Measurements from ENCODE around the gene SAMD3. TPM values are rescaled to one million over a fixed set of nuclear protein-coding genes. Genes with fewer than 3 reads are reported as not detected.
"Not testable (repeated sequence)": the region's sequence is repeated elsewhere in the genome, so short reads cannot be mapped to it uniquely, and the experiment has no call there.

Gene SAMD3
- total RNA-seq, 2 donors from 2014 or later: 0.95 to 5.6 TPM

GRCh38 chr6:130162421-130162820 is 60.3 kb downstream of the SAMD3 start:
- ATAC-seq: no peak
- H3K36me3 Mint-ChIP-seq: peaks cover 20 to 32% of the 10 kb centered on the region in 2 donors
- no peak for DNase-seq (ENCODE audit: low spot score in 2 of 2)
- H3K27ac Mint-ChIP-seq: no peak overlapping the region
- H3K9me3 Mint-ChIP-seq: peaks cover 6 to 18% of the 10 kb centered on the region in 2 donors

DNA sequence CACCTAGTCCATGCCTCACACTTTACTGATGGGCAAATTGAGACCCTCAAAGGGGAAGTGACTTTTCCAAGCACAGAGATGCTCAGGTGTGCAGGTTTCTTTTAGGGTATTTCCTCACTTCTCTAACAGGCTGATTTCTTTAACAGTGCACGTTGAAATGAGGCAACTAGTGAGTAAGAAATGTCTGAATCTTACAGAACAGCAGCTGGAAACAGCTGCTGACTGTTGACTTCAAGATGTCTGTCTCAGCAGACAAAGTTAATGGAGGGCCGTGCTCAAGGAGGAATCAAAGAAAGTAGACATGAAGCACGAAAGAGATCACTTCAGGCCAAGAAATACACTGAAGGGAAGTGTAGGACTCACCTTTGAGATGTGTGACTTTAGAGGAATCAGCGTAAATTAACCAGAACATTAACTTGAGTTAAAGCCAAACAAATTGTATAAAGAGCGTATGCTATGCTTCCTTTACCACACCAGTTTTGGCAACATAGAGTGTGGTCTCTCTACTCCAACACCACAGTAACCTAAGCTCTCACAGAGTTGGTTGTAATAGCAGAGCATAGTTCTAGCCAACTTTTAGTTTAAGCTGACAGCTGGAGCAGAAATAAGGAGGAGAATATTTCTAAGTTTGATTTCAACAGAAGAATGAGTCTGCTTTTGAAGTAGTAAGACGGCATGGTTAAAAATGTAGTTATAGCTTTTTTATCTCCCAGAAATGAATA is 60.9 kb downstream of the SAMD3 start:
- no peak for DNase-seq (ENCODE audit: low spot score in 2 of 2)
- no peak for ATAC-seq
- peaks cover 20 to 32% of the 10 kb centered on the region in 2 donors for H3K36me3 Mint-ChIP-seq
- H3K27ac Mint-ChIP-seq: no peak overlapping the region
- peaks cover 6 to 18% of the 10 kb centered on the region in 2 donors for H3K9me3 Mint-ChIP-seq

- H3K9me3 Mint-ChIP-seq: peaks cover 6 to 12% of the 10 kb centered on the region in 2 donors
These were observed 62.8 kb downstream of the SAMD3 start for GRCh38 chr6:130159956-130160355.

DNA sequence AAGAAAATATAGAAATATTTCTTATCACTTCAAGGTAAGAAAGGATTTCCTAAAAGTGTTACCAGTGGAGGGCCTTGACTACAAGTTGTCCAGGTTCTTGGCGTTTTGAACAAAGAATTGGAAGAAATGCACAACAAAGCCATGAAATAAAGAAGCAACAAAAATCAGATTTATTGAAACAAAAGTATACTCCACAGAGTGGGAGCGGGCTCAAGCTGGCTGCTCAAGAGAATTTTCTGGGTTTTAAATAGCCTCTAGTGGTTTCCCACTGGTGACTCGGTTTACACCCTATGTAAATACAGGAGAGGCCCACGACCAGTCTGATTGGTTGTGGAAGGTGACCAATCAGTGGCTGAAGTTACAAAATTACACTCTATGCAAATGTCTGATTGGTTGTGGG is 64.2 kb downstream of the SAMD3 start:
- DNase-seq (ENCODE audit: low spot score in 2 of 2): no peak
- H3K27ac Mint-ChIP-seq: no peak overlapping the region
- no peak for ATAC-seq
- H3K36me3 Mint-ChIP-seq: peaks cover 11 to 12% of the 10 kb centered on the region in 2 donors
- H3K9me3 Mint-ChIP-seq: peaks cover 0 to 12% of the 10 kb centered on the region in 2 donors

More at GRCh38 chr6:130159956-130160355, 62.8 kb downstream of the SAMD3 start:
- ATAC-seq (no peak), DNase-seq (ENCODE audit: low spot score in 2 of 2) (no peak)
- H3K27ac Mint-ChIP-seq: no peak overlapping the region
- H3K36me3 Mint-ChIP-seq: peaks cover 12 to 20% of the 10 kb centered on the region in 2 donors

DNA sequence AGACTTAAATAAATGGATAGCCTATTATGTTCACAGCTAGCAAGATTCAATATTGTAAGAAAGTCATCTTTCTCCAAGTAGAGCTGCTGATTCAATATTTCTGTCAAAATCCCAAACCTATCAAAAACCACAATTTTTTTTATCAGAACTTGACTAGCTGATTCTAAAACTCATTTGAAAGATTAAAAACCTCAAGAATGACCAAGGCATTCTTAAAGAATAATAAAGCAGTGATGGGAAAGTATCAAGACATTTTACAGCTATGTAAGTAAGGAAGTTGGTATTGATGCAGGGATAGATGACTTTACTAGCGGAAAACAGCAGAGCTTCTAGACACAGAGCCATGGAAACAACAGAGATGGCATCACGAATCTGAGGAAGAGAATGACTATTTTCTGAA is 64.7 kb downstream of the SAMD3 start:
- no peak for ATAC-seq
- Mint-ChIP-seq H3K27ac (no peak overlapping the region), H3K36me3 (peaks cover 11 to 12% of the 10 kb centered on the region in 2 donors), H3K9me3 (peaks cover 0 to 12% of the 10 kb centered on the region in 2 donors)
- DNase-seq (ENCODE audit: low spot score in 2 of 2): no peak

- peaks cover 0 to 12% of the 10 kb centered on the region in 2 donors for H3K9me3 Mint-ChIP-seq
- no peak for ATAC-seq
- DNase-seq (ENCODE audit: low spot score in 2 of 2): no peak
- H3K36me3 Mint-ChIP-seq: peaks cover 11 to 12% of the 10 kb centered on the region in 2 donors
- H3K27ac Mint-ChIP-seq: no peak overlapping the region
These were observed 65.8 kb downstream of the SAMD3 start for GRCh38 chr6:130156908-130157307.

DNA sequence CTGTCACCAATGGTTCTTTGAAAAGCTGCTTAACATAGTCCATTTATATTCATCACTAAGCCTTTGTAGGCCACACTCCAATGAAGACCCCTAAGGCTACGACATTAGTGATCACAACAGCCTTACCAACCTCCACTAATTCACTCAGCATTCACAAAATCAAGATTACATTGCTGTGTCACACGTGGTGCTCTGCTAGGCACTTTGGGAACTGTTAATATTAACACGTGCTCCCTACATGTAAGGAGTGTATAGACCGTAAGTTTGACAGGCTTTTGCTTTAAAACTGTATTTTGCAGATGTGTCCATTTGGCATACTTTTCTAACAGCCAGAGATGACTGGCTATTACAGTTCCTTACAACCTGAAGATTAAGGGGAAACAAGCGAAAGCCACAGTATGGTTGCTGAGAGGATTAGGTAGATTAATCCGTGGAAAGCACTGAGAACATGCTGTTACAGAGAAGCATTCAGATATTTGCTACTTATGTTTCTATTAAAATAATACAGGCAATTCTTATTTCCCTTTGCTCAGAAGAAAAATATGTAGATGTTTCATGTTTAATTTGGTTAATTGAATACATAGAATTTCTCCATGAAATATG is 69.7 kb downstream of the SAMD3 start:
- ATAC-seq: no peak
- Mint-ChIP-seq H3K36me3 (peaks cover 0 to 12% of the 10 kb centered on the region in 2 donors), H3K27ac (no peak overlapping the region), H3K9me3 (no peaks in the 10 kb centered on the region)
- no peak for DNase-seq (ENCODE audit: low spot score in 2 of 2)

DNA sequence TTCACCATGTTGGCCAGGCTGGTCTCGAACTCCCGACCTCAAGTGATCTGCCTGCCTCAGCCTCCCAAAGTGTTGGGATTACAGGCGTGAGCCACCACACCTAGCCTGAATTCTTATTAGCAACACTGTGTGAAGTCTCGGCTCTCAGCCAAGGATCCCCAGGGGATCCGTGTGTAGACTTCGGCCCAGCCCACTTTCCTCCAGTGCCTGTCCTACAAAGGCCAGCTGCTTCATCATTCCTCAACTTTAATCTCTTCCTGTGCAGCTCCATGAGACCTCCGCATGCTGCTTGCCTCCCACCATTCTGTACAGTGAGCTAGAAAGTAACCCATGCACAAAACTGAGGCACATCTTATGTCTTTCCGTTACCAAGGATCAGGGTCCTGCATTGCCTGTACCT is 71.8 kb downstream of the SAMD3 start:
- DNase-seq (ENCODE audit: low spot score in 2 of 2) (no peak), ATAC-seq (no peak)
- Mint-ChIP-seq H3K27ac (no peak overlapping the region), H3K36me3 (peaks cover 0 to 12% of the 10 kb centered on the region in 2 donors), H3K9me3 (no peaks in the 10 kb centered on the region)

GRCh38 chr6:130149016-130149415 is 73.7 kb downstream of the SAMD3 start:
- not testable (repeated sequence) for H3K27ac Mint-ChIP-seq; ATAC-seq; H3K9me3 Mint-ChIP-seq; DNase-seq (ENCODE audit: low spot score in 2 of 2)
- H3K36me3 Mint-ChIP-seq: peaks cover 0 to 12% of the 10 kb centered on the region in 2 donors

DNA sequence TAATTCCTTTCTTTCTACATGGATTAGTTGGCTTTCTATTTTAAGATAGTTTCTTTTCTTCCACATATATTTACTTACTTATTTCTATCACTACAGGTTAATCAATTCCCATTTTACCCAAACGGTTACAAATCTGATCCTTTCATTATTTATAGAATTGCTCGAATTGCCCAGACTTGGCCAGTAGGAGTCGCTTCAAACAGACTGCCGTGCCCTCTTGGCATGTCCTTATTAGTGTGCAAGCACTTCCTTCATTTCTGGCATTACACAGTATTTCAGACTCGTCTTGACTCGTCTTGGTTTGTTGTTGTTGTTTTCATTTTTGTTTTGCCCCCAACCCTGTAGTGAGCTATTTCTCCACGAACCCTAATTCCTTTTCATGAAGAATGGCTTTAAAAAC is 74.6 kb downstream of the SAMD3 start:
- no peak for ATAC-seq
- no peak for DNase-seq (ENCODE audit: low spot score in 2 of 2)
- Mint-ChIP-seq H3K36me3 (peaks cover 0 to 12% of the 10 kb centered on the region in 2 donors), H3K9me3 (no peaks in the 10 kb centered on the region), H3K27ac (no peak overlapping the region)

- Mint-ChIP-seq H3K27ac (no peak overlapping the region), H3K9me3 (no peaks in the 10 kb centered on the region), H3K36me3 (peaks cover 0 to 12% of the 10 kb centered on the region in 2 donors)
- DNase-seq (ENCODE audit: low spot score in 2 of 2) (no peak), ATAC-seq (no peak)
These were observed 75.6 kb downstream of the SAMD3 start for GRCh38 chr6:130147111-130147510.

DNA sequence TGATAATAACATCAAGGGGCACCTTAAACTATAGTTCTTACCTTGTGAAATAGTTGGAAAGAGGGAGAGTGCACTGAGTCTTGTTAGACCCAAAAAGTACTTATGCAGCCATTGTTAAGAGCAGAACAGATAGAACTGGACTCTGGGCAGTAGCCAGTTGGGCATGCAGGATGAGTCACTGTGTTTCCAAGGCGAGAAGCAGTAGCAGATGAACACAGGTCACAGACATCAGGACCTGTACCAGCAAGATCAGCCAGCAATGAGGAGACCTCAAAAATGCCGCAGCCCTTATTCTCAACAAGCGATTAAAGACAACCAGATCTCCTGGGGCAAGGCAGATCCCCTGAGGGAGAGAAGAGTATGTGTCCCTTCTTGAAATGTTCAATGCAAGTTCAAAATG is 79.0 kb downstream of the SAMD3 start:
- DNase-seq (ENCODE audit: low spot score in 2 of 2) (no peak), ATAC-seq (no peak)
- Mint-ChIP-seq H3K36me3 (no peaks in the 10 kb centered on the region), H3K27ac (no peak overlapping the region), H3K9me3 (no peaks in the 10 kb centered on the region)

GRCh38 chr6:130140084-130140483 is 82.7 kb downstream of the SAMD3 start:
- Mint-ChIP-seq H3K36me3 (peaks cover 10 to 11% of the 10 kb centered on the region in 2 donors), H3K9me3 (peaks cover 0 to 7% of the 10 kb centered on the region in 2 donors), H3K27ac (no peak overlapping the region)
- ATAC-seq (no peak), DNase-seq (ENCODE audit: low spot score in 2 of 2) (no peak)

DNA sequence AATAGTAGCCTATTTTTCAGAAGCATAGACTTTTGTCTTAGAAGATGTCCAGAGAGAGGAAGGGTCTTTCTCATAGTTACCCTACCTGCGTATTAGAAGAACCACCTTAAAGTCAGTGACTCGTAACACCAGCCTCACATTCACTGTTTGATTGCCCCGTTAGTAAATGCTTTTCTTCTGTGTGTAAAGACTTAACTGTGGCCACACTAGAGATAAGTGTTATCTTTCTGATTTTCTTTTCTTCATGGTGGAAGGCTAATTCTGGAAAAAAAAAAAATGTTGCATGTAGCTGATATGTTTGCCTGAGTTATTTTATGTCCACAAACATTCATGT is 83.9 kb downstream of the SAMD3 start:
- peak; percentile 48 to 50 for ATAC-seq
- H3K36me3 Mint-ChIP-seq: peaks cover 10 to 11% of the 10 kb centered on the region in 2 donors
- no peak for DNase-seq (ENCODE audit: low spot score in 2 of 2)
- H3K9me3 Mint-ChIP-seq: peaks cover 0 to 7% of the 10 kb centered on the region in 2 donors
- H3K27ac Mint-ChIP-seq: peak overlapping the region; percentile 37 to 82

- peaks cover 0 to 7% of the 10 kb centered on the region in 2 donors for H3K9me3 Mint-ChIP-seq
- DNase-seq (ENCODE audit: low spot score in 2 of 2) (no peak), ATAC-seq (peak; percentile 70 to 82)
- peaks cover 10 to 11% of the 10 kb centered on the region in 2 donors for H3K36me3 Mint-ChIP-seq
- H3K27ac Mint-ChIP-seq: peak overlapping the region; percentile 37 to 82
These were observed 84.4 kb downstream of the SAMD3 start for GRCh38 chr6:130138116-130138908.

- peaks cover 10 to 11% of the 10 kb centered on the region in 2 donors for H3K36me3 Mint-ChIP-seq
- DNase-seq (ENCODE audit: low spot score in 2 of 2) (no peak), ATAC-seq (no peak)
- H3K9me3 Mint-ChIP-seq: peaks cover 0 to 7% of the 10 kb centered on the region in 2 donors
- H3K27ac Mint-ChIP-seq: peak overlapping the region in 1 of 2 donors; percentile 18
These were observed 86.0 kb downstream of the SAMD3 start for GRCh38 chr6:130136798-130137197.

- DNase-seq (ENCODE audit: low spot score in 2 of 2) (no peak), ATAC-seq (peak; percentile 20 to 58)
- Mint-ChIP-seq H3K36me3 (peaks cover 10 to 11% of the 10 kb centered on the region in 2 donors), H3K9me3 (peaks cover 0 to 7% of the 10 kb centered on the region in 2 donors), H3K27ac (no peak overlapping the region)
These were observed 88.2 kb downstream of the SAMD3 start for GRCh38 chr6:130134582-130134981.
